NCI-H2029 treated with DMSO at 0.1 percent for 48 hours (cell line): ENCODE data around the gene LRRC26.

Source experiments
- DNase-seq: peaks from one replicate; lab custom pipeline; 2025; lab: John Stamatoyannopoulos, UW

Gene LRRC26

GRCh38 chr9:137167747-137168572, 1.9 kb downstream of the LRRC26 start:
- DNase-seq, result no peak

DNA sequence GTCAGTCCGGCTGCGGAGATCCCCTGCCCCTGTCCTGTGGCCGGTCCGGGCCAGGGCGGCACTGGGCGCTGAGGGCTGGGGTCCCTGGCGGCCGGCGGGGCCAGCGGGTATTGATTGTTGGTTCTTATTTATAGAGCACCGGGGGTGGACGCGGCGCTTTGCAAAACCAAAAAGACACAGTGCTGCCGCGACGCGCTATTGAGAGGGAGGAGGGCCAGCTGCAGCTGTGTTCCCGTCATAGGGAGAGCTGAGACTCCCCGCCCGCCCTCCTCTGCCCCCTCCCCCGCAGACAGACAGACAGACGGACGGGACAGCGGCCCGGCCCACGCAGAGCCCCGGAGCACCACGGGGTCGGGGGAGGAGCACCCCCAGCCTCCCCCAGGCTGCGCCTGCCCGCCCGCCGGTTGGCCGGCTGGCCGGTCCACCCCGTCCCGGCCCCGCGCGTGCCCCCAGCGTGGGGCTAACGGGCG, 2.5 kb downstream of the LRRC26 start:
- DNase-seq, result no peak

- no peak for DNase-seq
These were observed 3.2 kb downstream of the LRRC26 start for GRCh38 chr9:137166380-137167229.

DNA sequence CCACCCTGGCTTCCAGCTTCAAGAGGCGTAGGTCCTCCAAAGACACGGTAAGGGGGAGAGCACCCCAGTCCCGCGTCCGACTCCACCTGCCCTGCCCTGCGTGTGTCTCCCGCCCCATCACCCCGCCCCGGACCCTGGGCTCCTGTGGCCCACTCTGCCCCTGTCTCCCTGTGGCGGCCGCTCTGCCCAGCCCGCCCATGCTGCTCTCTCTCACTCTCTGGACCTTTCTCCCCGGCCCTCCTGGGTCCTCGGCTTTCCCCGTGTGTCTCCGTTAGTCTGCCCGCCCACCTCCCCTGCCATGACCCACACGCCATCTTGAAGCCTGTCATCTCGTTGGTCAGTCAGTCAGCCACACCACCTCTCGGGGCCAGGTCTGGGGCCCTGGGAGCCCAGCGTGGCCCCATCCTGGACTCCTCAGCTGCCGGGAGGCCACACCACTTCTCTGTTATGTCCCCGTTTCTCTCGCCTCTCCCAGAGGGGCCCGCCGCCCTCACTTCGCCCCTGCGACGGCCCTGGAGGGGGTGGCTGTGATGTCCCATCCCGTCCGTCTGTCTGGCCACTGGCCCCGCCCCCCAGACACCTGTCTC, 4.5 kb downstream of the LRRC26 start:
- DNase-seq, result no peak

GRCh38 chr9:137164370-137165249, 5.2 kb downstream of the LRRC26 start:
- DNase-seq, result no peak

DNA sequence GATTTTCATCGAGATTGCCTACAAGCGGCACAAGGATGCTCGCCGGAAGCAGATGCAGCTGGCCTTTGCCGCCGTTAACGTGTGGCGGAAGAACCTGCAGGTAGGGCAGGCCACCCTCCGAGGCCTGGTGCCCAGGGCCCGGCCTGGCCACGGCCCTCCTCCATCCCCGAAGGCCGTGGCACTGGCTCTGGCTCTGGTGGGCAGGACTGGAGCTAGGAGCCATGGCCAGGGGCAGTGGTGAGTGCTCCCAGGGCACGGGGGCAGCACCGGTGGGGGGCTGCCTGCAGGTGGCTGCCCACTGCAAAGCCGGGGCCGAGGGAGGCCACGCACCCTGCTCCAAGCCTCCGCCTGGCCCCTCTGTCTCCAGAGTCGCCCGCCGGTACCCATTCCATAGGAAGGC, 6.0 kb downstream of the LRRC26 start:
- no peak for DNase-seq

DNA sequence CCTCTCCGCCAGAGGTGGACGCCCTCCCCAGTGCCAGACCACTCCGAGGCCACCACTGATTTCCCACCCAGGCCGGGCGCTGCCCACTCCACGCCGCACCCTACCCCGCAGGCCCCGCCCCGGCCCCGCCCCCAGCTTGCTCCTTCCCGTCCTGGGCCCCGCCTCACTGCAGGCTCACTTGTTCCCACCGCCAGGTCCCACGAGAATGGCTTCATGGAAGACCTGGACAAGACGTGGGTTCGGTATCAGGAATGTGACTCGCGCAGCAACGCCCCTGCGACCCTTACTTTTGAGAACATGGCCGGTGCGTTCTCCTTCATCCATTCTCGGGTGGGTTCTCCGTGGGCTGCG, 6.5 kb downstream of the LRRC26 start:
- DNase-seq, result no peak

- no peak for DNase-seq
These were observed 7.1 kb downstream of the LRRC26 start for GRCh38 chr9:137162505-137163364.

DNA sequence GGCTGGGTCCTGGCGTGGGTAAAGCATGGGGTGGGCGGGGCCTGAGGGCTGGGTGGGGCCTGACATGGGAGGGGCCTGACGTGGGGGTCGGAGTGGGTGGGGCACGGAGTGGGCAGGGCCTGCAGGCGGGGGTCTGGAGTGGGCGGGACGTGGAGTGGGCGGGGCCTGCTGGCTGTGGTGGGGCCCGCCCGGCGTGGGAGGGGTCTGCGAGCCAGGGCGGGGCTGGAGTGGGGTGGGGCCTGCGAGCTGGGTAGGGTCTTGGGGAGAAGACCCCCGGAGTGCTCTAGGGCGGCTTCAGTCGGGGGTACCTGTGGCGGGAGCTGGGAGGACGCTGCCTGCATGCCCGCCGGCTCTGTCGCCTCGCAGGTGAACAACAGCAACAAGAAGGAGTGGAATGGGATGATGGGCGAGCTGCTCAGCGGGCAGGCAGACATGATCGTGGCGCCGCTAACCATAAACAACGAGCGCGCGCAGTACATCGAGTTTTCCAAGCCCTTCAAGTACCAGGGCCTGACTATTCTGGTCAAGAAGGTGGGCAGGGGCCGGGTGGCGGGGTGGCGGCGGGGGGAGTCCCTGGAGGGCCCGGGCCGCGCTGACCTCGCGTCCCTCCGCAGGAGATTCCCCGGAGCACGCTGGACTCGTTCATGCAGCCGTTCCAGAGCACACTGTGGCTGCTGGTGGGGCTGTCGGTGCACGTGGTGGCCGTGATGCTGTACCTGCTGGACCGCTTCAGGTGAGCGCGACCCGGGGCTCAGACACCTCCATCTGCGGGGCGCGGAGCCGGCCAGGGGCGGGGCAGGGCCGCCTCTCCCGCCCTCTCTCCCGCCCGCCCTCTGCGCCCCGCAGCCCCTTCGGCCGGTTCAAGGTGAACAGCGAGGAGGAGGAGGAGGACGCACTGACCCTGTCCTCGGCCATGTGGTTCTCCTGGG, 8.0 kb downstream of the LRRC26 start:
- DNase-seq, result no peak

DNA sequence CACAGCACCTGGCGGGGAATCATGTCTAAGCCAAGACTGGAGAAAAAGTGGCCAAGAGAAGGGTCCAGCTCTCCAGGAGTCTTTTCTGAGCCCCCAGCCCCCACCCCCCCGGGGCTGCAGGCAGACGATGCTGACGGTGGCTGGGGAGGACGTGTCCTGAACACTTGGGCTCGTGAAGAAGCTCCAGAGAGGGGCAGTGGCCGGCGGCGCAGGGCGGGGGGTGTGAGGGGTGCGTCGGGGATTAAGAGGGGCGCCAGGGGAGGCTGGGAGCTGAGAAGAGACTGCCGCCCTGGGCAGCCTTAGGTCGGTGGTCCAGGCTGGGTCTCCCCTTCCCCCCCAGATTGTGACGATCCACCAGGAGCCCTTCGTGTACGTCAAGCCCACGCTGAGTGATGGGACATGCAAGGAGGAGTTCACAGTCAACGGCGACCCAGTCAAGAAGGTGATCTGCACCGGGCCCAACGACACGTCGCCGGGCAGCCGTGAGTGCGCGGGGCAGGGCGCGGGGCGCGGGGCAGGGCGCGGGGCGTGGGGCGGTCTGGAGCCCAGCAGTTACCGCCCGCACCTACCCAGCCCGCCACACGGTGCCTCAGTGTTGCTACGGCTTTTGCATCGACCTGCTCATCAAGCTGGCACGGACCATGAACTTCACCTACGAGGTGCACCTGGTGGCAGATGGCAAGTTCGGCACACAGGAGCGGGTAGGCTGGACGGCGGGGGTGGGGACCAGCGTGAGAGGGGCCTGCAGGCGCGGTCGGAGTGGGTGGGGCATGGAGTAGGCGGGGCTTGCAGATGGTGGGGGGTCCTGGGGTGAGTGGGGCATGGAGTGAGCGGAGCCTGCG, 8.9 kb downstream of the LRRC26 start:
- no peak for DNase-seq

GRCh38 chr9:137160054-137160425, 9.8 kb downstream of the LRRC26 start:
- DNase-seq, result no peak

DNA sequence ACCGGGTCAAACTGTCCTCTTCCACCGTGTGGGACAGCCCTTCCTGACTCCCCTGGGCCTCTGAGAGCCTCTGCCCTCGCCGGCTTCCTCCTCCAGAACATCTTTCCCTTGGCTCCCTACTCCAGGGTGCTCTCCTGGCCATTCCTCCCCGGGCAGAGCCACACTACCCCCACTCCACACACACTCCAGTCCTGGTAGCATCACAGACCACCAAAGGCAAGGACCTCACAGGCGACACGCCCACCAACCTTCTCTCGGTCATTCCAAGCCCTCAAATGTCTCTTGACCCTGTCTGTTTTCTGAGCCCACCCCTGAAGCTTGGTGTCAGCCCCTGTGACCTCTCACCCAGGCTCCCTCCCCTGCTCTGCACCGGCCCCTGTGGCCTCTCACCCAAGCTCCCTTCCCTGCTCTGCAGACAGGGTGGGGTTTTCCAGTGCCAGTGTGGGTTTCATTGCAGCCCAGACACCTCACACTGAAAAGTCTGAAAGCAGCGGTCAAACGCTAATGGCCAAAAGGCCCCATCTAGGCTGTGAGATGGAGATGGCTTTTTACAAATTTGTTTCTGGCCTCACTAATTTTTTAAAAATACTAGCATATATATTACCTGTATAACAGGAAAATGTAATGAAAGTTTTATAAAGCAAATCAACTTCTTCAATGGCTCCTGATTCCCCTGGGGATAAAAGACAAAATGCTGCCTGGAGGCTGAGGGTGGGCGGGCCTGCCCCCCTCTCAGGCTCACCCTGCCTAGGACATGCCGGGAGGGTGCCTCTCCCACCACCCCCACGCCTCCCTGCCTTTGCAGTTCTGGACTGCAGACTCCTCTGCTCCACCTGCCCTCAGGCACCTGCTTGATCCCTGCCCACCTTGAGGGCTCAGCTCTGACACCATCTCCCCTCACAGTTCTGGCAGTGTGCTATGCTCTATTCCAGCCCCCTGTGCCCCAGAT, 10.5 kb downstream of the LRRC26 start:
- no peak for DNase-seq

GRCh38 chr9:137158625-137159024, 11.2 kb downstream of the LRRC26 start:
- no peak for DNase-seq

DNA sequence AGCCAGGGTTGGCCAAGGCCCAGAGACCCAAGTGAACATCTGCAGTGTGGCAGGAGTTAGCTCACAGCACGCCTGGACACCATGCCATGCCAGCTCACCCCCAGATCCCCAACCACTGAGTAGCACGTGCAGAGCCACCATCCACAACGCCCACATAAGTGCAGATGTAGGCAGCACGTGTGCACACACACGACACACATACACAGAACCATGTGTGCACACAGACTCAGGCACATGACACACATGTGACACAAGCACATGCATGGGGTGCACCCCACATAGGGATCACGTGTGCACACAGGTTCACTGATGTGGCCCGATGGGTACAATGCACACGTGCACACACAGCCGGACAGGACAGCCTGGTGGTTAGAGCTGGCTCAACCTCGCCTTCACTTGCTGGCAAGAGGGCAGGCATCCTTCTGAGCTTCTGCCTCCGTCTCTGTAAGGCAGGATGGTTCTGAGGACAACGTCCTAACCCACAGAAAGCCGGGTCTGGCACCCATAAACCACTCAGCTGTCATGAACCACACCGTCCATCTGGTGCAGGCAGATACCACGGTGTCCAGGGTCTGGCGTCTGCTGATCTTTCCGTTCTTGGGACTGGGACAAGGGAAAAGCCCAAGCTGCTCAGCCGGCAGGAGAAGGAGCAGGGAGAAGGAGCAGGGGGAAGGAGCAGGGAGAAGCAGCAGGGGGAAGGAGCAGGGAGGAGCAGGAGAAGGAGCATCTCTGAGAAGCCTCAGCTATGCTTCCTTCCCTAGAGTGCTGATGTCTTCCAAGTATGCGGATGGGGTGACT, 12.0 kb downstream of the LRRC26 start:
- no peak for DNase-seq

DNA sequence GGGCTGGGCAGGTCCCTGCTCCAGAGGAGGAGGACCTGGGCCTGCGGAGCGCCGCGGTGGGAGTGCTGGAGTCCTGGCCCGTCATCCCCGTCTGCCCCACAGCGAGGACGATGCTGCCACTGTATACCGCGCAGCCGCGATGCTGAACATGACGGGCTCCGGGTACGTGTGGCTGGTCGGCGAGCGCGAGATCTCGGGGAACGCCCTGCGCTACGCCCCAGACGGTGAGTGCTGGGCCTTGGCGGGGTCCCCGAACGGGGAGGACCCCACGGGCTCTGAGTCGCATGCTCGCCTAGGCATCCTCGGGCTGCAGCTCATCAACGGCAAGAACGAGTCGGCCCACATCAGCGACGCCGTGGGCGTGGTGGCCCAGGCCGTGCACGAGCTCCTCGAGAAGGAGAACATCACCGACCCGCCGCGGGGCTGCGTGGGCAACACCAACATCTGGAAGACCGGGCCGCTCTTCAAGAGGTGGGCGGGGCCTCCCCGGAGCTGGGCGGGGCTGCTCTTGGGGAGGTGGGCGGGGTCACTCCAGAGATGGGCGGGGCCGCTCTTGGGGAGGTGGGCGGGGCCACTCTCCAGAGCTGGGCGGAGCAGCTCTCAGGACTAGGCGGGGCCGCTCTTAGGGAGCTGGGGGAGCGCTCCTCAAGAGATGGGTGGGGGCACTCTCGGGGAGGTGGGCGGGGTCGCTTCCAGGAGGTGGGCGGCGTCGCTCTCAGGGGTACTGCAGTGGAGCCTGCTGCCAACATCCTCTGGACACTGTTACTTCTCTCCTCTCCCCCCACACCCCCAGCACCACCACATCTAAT, 13.1 kb downstream of the LRRC26 start:
- DNase-seq, result no peak

DNA sequence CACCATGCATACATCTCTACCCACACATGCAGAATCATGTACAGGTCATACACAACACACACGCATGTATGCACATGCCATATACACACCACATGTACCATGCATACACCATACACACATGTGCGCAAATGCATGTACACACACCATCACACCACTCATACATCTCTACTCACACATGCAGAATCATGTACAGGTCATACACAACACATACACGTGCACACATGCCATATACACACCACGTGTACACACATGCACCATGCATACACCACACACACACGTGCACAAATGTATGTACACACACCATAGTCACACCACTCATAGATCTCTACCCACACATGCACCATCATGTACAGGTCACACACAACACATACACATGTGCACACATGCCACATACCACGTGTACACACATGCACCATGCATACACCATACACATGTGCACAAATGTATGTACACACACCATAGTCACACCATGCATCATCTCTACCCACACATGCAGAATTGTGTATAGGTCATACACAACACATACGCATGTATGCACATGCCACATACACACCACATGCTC, 16.9 kb downstream of the LRRC26 start:
- DNase-seq, result no peak
